Testis (tissue), 2 donors: ENCODE results near the gene SGMS2.

ENCODE experiments used
- CTCF ChIP-seq, 3 experiments: fragments of 450-650 bp in 2 of 3; fragments of 200-600 bp in 1 of 3; sonication (generic) in 1 of 3; IDR thresholded peaks; one replicate each; pipeline ENCODE4 v1.5.1; 2016 to 2019; ENCODE audit warnings: antibody characterized with exemption in 3 of 3, mild to moderate bottlenecking in 2 of 3, moderate library complexity in 1 of 3
- POLR2A ChIP-seq: fragments of 450-650 bp; IDR thresholded peaks from one replicate; pipeline ENCODE4 v1.6.1; 2017; ENCODE audit warnings: antibody characterized with exemption, mild to moderate bottlenecking, moderate library complexity

GRCh38 chr4:107793996-107794395 lies 30.7 kb upstream of the SGMS2 start:
- no peak for TF ChIP-seq CTCF (IDR thresholded peaks at IDR 0.05)
- no peak for TF ChIP-seq POLR2A
